Choroid plexus epithelial cell (primary cell): ENCODE measurements around the gene SHCBP1.

Source experiments
- DNase-seq: peaks from one replicate; pipeline ENCODE4 v3.0.0-alpha.2; 2010; ENCODE audit warnings: low read depth
- H3K4me3 ChIP-seq: 2 replicates; pipeline ENCODE4 v1.5.1; 2011; ENCODE audit warnings: low read depth, mild to moderate bottlenecking, control low read depth, low read length, moderate library complexity
- CTCF ChIP-seq: conservative IDR thresholded peaks from 2 replicates; pipeline ENCODE4 v1.5.1; 2011; ENCODE audit warnings: low read depth, mild to moderate bottlenecking, control low read depth, inconsistent platforms, low read length, moderate library complexity

SHCBP1 gene

GRCh38 chr16:46577988-46578579 lies 43.1 kb downstream of the SHCBP1 start:
- no peak overlapping the region for H3K4me3 ChIP-seq
- no peak for DNase-seq
- no peak for TF ChIP-seq CTCF

DNA sequence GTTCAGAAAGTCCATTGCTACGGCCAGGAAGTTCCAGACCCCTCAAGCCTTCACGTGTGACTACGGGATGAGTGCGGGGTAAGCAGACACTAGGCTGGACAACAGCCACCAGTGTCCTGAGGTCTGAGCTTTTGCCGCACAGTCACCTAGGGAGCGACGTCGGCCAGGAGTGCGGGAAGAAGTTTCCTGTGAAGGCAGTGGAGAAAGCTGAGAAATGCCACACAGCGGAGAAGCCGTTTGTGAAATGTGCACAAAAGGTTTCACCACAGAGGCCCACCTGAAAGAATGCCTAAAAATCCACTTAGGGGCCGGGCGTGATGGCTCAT lies 47.4 kb downstream of the SHCBP1 start:
- no peak for DNase-seq
- no peak for TF ChIP-seq CTCF
- H3K4me3 ChIP-seq, result peak overlapping the region; percentile 45

DNA sequence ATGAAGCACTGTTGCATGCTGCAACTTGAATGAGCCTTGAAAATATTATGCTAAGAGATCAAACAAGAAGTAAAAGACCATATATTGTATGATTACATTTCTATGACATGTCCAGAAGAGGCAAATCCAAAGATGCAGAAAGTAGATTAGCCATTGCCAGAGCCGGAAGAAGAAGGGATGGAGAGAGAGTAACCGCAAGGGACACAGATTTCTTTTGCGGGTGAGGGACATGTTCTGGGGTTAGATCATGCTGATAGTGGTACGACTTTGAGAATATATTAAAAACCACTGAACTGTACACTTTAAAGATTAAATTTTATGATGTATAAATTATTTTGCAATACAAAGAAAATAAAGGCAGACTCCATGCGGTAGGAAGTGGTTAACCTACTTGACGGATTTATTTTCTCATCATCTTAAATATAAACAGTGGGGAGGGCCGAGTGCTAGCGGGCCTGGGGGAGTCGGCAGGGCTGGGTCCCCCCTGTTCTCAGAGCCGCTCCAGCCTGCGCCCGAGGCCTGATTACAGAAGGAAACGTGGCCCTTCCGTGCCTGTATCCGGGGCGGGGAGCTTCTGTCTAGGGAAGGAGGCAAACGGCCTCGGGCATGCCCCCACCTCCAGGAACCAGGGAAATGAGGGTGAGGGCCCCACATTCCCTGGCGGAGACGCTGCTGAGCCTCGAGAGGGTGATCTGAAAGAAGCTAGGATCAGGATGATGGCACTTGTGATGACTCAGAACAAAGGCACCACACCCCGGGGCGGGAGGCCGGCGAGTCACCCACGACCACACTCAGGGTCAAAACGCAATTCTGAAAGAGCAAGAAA lies 48.0 kb downstream of the SHCBP1 start:
- H3K4me3 ChIP-seq, result peak overlapping the region; percentile 45
- TF ChIP-seq CTCF, result no peak
- DNase-seq, result peak; percentile 48

GRCh38 chr16:46569231-46569735 lies 51.9 kb downstream of the SHCBP1 start:
- no peak overlapping the region for H3K4me3 ChIP-seq
- no peak for DNase-seq
- TF ChIP-seq CTCF, result no peak

DNA sequence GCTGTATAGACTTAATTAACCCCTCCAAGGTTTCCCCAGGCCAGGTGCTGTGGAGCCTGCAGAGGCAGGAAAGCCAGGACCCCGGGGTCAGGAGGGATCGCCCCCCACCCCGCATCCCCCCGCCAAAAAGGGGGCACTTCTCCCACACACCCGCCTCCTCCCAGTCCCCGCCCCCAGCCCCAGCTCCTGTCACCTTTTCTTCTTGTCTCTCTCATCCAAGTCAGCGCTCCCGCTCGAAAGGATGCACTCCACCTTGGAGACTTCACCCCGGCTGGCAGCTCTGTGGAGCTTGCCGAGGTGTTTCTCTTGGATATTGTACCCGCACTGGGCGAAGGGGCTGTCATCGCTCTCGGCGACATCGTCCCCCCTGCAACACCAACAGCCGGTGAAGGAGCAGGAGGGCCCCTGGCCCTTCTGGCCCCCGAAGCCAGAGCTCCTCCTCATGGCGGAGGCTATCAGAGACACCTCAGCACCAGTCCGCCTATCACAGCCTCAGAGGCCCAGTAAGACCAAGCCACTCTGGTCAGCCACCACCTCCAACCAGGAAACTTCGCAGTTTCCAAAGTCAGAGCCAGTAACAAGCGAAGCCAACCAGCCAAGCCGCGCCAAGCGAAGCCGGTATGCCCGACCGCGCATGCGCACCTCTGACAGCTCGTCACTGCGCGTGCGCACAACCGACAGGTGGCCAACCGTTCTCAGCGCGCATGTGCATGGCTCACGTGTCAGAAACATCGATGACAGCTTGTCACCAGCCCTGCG lies 52.5 kb downstream of the SHCBP1 start:
- no peak overlapping the region for H3K4me3 ChIP-seq
- no peak for TF ChIP-seq CTCF
- no peak for DNase-seq

DNA sequence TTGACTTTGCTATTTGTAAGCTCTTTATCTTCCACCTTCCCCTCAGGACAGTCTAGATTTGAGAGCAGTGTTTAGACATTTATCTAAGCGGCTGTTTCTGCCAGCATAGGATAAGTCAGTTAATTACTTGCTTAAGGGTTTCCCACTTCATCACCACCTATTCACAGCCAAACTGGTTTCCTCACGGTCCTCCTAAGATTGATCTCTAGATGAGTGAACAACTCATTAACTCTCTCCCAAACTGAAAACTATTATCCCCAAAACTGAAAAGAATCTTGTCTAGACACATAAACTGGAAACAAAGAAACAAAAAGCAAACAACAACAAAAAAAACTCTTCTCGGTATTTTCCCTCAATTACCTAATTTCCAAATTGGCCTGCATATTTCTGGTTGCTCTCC lies 58.2 kb downstream of the SHCBP1 start:
- TF ChIP-seq CTCF, result no peak
- no peak overlapping the region for H3K4me3 ChIP-seq
- no peak for DNase-seq
